Neural cell (in vitro differentiated cells): Measurements from ENCODE around the gene AMT.

ENCODE experiments used
- CTCF ChIP-seq: fragments of 450-650 bp; IDR thresholded peaks from 2 replicates; pipeline ENCODE4 v1.5.1; 2014; ENCODE audit warnings: antibody characterized with exemption, mild to moderate bottlenecking, moderate library complexity; ENCODE audit not compliant: poor library complexity, severe bottlenecking
- EP300 ChIP-seq: fragments of 450-650 bp; conservative IDR thresholded peaks from 2 replicates; pipeline ENCODE4 v1.6.1; 2014; ENCODE audit warnings: antibody characterized with exemption, mild to moderate bottlenecking, moderate library complexity; ENCODE audit not compliant: poor library complexity, severe bottlenecking

GRCh38 chr3:49370585-49371290, 51.5 kb downstream of the AMT start:
- TF ChIP-seq CTCF (no peak), EP300 (no peak)
